HepG2 (cell line): ENCODE data around the gene KRT73. TPM values are rescaled to one million over a fixed set of nuclear protein-coding genes. Genes with fewer than 3 reads are reported as not detected.

Experiments used
- CCAR2 ChIP-seq: fragments of 200-400 bp; formaldehyde crosslinking; optimal IDR thresholded peaks from 2 replicates; pipeline ENCODE3; 2018; ENCODE audit warnings: low read depth, mild to moderate bottlenecking, low read length, moderate library complexity
- CREBL2 ChIP-seq: sonication (generic); formaldehyde crosslinking; IDR thresholded peaks from 2 replicates; pipeline ENCODE4 v1.8.1; 2023; ENCODE audit warnings: missing genetic modification reagents, mild to moderate bottlenecking, borderline replicate concordance
- RBM39 ChIP-seq: fragments of 200-400 bp; formaldehyde crosslinking; IDR thresholded peaks from one replicate; pipeline ENCODE4 v1.6.1; 2018; ENCODE audit warnings: antibody characterized with exemption, mild to moderate bottlenecking, low read depth, low read length; ENCODE audit not compliant: poor library complexity, severe bottlenecking
- YY1 ChIP-seq: IDR thresholded peaks from 2 replicates; pipeline ENCODE4 v1.6.1; 2011; ENCODE audit warnings: low read length, low read depth, moderate library complexity, mild to moderate bottlenecking; ENCODE audit not compliant: insufficient read depth, insufficient replicate concordance
- ZKSCAN1 ChIP-seq: fragments of 150-350 bp; IDR thresholded peaks from 2 replicates; pipeline ENCODE4 v1.6.1; 2014; ENCODE audit warnings: low read length
- ZNF274 ChIP-seq: sonication (generic); formaldehyde crosslinking; IDR thresholded peaks from 2 replicates; pipeline ENCODE4 v1.5.1; 2020; ENCODE audit warnings: mild to moderate bottlenecking, missing genetic modification reagents
- ZNF646 ChIP-seq: sonication (generic); formaldehyde crosslinking; IDR thresholded peaks from 2 replicates; pipeline ENCODE4 v1.9.0; 2021; ENCODE audit warnings: mild to moderate bottlenecking, missing genetic modification reagents
- polyA plus RNA-seq, 8 experiments: library from polyadenylated mRNA; depleted of rRNA in 3 of 8; stranded (reverse) in 7 of 8; unstranded in 1 of 8; fragments of >200 nt; fragmentation: Illumina TruSeq in 4 of 8; extraction: Trizol in 4 of 8; gene quantifications; 2 replicates each; pipeline versions ENCODE4 v1.2.1 to v1.2.3, GENCODE V29; 2011 to 2016; ENCODE audit warnings: low read depth in 4 of 8, missing spikeins in 1 of 8, mixed read lengths in 1 of 8; ENCODE audit not compliant: insufficient read depth in 1 of 8
- total RNA-seq, 5 experiments: library from RNA; depleted of rRNA; stranded (reverse); fragments of >200 nt; fragmentation: Illumina TruSeq; extraction: Trizol; gene quantifications; 2 replicates each; pipeline ENCODE4 v1.2.3, GENCODE V29; 2016; ENCODE audit warnings: low read depth in 1 of 5

KRT73 gene
- total and polyA plus RNA-seq, 2 of the 13 experiments (the other 11 are each of a cell fraction or from before 2014, with no cell fraction given) = not detected

GRCh38 chr12:52636592-52637258 lies 18.4 kb upstream of the KRT73 start (continued):
- TF ChIP-seq ZNF646 (CRISPR knock-in tag) (no peak), YY1 (no peak), CREBL2 (CRISPR knock-in tag) (no peak), RBM39 (no peak), ZNF274 (CRISPR knock-in tag) (no peak), CCAR2 (no peak), ZKSCAN1 (no peak)
